HepG2 (cell line): ENCODE data around the gene ORMDL3.

Source experiments
- ATF3 ChIP-seq: sonication (generic); formaldehyde crosslinking; IDR thresholded peaks from 2 replicates; pipeline ENCODE4 v1.4.0; 2020; ENCODE audit warnings: missing genetic modification reagents
- CTCF ChIP-seq: sonication (generic); formaldehyde crosslinking; IDR thresholded peaks from 2 replicates; pipeline ENCODE4 v1.5.0; 2020; ENCODE audit warnings: mild to moderate bottlenecking, missing genetic modification reagents, moderate library complexity
- ELF1 ChIP-seq: sonication (generic); formaldehyde crosslinking; IDR thresholded peaks from 2 replicates; pipeline ENCODE4 v1.4.0; 2020; ENCODE audit warnings: missing genetic modification reagents
- FOXM1 ChIP-seq: sonication (generic); formaldehyde crosslinking; IDR thresholded peaks from 2 replicates; pipeline ENCODE4 v1.5.0; 2020; ENCODE audit warnings: missing genetic modification reagents
- IRF2 ChIP-seq: IDR thresholded peaks from 2 replicates; pipeline ENCODE4 v1.6.1; 2018; ENCODE audit warnings: missing genetic modification reagents, missing compliant biosample characterization
- IRF9 ChIP-seq: sonication (generic); formaldehyde crosslinking; IDR thresholded peaks from 2 replicates; pipeline ENCODE4 v1.8.0; 2022; ENCODE audit warnings: missing genetic modification reagents, mild to moderate bottlenecking, borderline replicate concordance
- PATZ1 ChIP-seq: sonication (generic); formaldehyde crosslinking; IDR thresholded peaks from 2 replicates; pipeline ENCODE4 v1.4.0; 2020; ENCODE audit warnings: missing genetic modification reagents
- POLR2A ChIP-seq, 2 experiments: IDR thresholded peaks; 2 replicates each; pipeline ENCODE4 v1.6.1; 2011; ENCODE audit warnings: low read depth in 2 of 2, low read length in 2 of 2, mild to moderate bottlenecking in 1 of 2, moderate library complexity in 1 of 2; ENCODE audit not compliant: insufficient read depth in 1 of 2
- SIN3B ChIP-seq: fragments of 150-350 bp; IDR thresholded peaks from 2 replicates; pipeline ENCODE4 v1.6.1; 2014; ENCODE audit warnings: low read length
- TBX2 ChIP-seq: sonication (generic); formaldehyde crosslinking; IDR thresholded peaks from 2 replicates; pipeline ENCODE4 v1.5.0; 2020; ENCODE audit warnings: missing genetic modification reagents, mild to moderate bottlenecking, borderline replicate concordance

- TF ChIP-seq IRF9, result no peak
- TF ChIP-seq ATF3 (CRISPR knock-in tag), result no peak
- TF ChIP-seq SIN3B, result no peak
- no peak for TF ChIP-seq PATZ1 (CRISPR knock-in tag)
- TF ChIP-seq FOXM1 (CRISPR knock-in tag), result no peak
- TF ChIP-seq CTCF (CRISPR knock-in tag), result no peak
- TF ChIP-seq ELF1 (CRISPR knock-in tag), result no peak
- no peak for TF ChIP-seq TBX2
- TF ChIP-seq POLR2A (IDR thresholded peaks at IDR 0.05; ENCODE audit: insufficient read depth in 1 of 2, low read depth in 2 of 2, low read length in 2 of 2), result no peak
- TF ChIP-seq IRF2, result no peak
Measured at GRCh38 chr17:39962642-39963220, 35.3 kb upstream of the ORMDL3 start, which contains the start of gene GSDMA.
